Brain pericyte (primary cell): ENCODE data around the gene RPL23.

ENCODE experiments used
- DNase-seq: peaks from one replicate; pipeline ENCODE4 v3.0.0-alpha.2; 2012; ENCODE audit warnings: low read depth, low spot score

Gene RPL23

DNA sequence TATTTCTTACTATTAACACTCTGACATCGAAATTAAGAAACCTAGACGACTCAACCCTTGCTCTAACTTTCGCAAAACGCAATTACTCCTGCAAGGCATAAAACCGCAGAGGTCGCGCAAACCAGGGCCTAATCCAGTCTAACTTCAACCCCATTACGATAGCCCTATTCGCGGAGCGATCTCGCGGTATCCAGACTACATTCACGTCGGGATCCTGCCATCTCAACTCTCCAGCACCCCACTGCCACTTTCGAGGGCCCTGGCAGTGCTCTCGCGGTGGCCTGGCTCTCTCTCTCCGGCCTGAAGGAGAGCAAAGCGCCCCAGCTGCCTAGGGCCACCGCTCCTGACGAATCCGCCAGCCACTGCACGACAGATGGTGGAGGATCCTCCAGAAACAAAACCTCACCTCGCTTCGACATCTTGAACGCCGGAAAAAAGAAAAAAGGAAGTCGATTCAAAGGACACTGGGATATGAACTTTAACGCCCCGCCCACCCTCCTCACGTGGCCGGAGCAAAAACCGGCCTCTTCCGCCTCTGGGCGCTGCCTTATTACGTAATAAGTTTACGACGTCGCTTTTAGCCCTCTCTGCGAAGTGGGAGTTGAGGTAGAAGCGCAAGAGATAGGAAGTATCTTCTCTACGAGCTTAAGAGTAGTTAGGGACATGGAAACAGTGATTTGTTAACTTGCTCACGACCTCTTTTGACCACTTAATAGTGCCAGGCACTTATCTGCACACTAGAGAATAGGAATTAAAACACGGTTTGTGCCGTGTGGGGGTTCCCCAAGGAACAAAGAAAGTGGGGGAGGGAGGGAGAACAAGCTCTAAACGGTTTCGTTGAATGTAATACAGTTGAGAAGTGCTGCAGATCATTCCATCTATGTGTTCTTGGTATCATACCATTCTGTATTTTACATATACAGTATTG is at the start of gene RPL23:
RPL23 (minus strand) TSS at position 430 of the 928 bp plus-strand sequence; CDS start at position 419, 11 bp downstream.
- peak; percentile 91 for DNase-seq

DNA sequence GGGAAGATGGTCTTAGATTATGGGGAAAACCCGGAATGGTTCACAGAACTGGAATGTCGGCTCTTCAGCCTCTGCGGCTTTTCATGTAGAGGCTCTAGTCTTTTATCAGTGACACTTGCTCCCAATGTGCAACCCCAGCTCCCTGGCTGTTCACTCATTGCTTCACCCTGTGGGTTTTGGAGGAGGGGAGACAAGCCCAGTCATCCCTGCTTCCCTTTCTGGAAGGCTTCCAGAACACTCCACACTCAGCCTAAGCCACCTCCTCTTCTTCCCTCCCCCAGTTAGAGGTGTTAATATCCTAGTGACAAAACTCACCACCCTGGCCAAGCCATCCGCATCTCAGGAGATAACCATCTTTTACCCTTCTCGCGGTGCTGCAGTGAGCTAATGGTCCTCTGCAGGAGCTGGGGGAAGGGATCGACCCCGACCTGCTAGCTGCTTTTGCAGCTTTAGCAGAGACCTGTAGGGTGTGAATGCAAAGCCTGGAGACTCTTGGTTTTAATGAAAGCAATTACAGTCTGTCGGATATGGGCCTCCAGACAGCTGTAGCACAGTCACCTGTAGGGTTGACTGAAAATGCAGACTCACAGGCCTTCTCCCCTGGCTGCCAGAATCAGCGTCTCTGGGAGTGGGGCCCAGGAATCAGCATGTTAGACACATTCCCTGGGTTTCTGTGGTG is 47.6 kb upstream of the RPL23 start:
- DNase-seq = no peak

DNA sequence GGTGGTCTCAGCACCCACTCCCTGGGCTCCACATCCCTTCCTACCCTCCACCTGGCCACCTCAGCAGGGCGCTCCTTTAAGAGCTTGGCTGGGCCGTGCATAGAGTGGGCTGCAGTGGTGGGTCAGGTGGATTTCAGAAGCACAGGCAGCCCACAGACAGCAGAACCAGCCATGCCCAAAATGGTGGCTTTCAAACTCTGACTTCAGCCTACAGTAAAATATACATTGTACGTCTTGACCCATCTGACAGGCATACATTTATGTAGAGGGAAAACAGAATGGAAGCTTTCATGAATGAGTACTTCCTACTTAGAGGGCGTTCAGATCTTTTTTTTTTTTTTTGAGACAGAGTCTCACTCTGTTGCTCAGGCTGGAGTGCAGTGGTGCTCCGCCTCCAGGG is 45.9 kb upstream of the RPL23 start:
- DNase-seq = no peak

DNA sequence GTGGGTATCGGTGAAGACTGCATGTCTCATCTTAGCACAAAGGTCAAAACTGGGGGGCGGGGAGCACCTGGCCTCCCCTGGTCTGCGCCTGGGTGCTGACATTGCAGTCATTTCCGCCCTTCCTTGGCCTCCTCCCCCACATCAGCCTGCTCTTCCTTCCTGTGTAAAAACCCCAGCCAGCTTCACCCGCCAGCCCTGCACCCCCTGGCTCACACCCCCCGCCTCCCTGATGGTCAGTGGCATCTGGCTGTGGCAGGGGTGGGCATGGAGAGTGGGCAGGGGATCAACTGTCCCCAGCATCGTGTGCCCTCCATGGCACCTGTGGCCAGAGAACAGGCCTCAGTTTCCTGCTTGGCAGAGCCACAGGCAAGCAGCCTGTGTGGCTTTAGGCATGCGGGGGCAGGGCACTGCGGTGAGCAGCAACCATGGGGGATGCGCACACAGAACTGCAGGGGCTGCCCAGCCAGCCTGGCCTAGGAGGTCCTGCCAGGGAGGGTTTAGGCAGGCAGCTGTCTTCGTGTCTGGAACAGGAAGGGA is 45.4 kb upstream of the RPL23 start:
- DNase-seq = no peak

DNA sequence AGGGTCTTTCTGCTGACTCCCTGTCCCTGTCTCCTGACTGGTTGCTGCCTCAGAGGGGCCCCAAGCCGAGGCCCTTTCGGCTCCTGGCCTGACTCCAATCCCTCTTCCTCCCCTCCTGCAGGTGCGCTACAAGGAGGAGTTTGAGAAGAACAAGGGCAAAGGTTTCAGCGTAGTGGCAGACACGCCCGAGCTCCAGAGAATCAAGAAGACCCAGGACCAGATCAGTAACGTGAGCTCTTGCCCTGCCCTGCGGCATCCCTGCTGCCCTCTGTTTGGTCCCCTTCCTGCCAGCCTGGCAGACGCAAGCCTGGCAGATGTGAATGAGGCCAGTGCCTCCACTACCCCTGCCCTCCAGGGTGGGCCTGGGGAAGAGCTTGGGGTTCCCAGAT is 44.8 kb upstream of the RPL23 start:
- no peak for DNase-seq

DNA sequence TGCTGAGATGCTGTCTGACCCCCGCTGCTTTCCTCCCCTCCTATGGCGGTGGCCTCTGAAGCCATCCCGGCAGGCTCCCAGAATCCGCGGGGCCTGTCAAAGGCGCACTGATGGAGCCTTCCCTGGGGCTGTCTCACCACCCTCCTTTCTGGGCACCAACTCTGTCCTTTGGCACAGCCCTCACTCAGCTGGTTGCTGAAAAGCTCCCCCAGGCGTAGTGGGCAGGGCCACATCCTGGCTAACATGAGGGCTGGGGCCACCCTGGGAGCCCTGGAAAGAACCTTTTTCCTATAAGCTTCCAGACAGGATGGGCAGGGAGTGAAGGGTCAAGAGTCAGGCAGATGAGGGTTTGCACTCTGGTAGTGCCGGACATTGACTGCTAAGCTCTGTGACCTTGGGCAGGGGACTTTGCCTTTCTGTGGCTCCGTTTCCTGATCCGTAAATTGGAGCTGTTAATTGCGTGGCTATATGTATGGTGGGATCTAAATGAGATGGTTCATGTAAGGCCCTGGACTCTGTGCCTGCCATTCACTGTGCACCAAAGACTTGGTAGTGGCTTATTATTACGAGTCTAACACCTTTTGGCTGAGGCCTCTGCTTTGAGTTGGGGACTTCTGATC is 44.3 kb upstream of the RPL23 start:
- DNase-seq = no peak

DNA sequence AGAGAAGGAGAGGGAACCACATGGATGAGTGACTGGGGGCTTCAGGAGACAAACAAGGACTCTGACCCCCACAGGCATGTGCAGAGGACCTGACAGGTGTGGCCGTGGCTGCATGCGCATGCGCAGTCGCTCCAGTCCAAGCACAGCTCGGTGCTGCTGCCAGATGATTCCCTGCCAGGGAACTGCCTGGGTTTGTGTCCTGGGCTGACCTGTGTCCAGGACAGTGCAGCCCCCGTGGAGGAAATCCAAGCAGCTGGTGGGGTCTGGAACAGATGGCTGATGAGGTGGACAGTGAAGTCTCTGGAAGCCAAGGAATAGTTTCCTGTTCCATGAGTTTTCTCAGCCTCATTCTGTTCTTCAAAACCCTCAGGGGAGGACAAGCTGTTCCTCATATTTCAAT is 43.7 kb upstream of the RPL23 start:
- no peak for DNase-seq

DNA sequence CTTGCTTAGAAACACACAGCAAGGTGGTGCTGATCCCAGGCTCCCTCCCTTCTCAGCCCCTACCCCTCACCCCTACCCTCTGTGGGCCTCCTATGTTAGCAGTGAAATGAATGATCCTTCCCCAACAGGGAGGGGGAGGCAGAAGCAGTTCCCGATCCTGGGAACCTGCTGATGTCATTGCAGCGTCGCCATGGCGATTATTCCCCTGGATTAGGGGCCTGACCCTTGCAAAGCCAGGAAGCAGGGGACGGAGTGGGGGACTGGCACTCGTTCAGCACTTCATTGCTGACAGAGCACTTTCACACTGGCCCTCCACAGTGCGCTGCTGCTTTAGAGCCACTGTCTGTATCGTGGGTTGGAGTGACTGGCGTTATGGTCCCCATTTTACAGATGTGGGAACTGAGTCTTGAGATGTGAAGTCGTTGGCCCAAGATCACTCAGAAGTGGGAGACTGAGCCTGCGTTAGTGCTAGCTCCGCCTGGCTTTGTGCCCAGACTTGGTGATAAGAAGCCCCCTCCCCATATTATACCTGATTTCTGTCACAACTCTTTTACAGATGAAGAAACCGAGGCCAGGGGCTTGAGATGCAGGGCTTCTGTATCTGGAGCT is 42.9 kb upstream of the RPL23 start:
- no peak for DNase-seq

DNA sequence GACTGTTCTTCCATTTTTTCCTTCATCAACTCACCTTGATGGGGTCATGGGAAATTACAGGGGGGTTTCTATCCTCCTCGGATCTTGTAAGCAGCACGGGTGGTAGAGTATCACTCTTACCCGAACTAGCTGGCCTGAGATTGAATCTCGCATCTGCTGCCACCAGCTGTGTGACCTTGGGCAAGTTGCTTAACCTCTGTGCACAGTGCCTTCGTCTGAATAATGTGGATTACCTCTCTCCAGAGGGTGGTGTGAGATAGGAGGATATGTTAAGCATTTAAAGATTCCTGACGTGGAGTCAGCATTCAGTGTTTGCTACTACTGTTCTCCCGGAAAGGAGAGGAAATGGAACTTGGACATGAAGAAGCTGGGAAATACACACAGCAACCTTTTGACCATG is 40.8 kb upstream of the RPL23 start:
- no peak for DNase-seq

DNA sequence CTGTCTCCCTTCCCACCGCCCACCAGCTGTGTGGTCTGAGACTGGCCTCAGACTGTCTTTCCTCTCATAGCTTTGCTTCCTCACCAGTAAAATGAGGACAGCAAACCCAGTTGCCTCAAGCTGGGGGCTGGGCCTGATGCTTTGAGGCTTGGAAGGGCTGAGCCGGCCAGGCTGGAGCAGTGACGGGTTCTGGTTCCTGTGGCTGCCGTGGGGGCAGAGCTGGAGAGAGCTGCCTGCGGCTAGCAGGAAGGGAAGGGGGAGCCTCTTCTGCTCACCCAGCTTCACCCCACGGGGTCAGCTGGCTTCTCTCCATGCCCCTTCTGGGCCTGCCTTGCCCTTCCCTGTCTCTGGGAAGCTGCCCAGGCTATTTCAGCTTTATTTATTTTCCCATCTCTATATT is 40.1 kb upstream of the RPL23 start:
- no peak for DNase-seq

DNA sequence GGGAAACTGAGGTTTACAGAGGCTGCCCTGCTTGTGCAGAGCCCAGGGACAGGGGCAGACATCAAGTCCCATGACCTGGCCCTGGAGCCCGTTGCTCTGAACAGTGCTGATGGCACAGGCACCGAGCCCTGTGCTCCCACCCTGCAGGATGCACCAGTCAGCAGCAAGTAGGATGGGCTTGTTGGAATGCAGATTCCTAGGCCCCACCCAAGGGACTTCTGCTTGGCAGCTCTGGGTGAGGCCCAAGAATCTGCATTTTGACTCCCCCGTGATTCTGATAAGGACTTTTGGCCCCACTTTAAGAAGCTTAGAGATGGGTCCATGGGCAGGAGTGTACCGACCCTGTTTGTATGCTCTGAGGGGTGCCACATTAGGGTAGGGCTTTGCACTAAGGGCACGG is 39.6 kb upstream of the RPL23 start:
- DNase-seq = no peak

DNA sequence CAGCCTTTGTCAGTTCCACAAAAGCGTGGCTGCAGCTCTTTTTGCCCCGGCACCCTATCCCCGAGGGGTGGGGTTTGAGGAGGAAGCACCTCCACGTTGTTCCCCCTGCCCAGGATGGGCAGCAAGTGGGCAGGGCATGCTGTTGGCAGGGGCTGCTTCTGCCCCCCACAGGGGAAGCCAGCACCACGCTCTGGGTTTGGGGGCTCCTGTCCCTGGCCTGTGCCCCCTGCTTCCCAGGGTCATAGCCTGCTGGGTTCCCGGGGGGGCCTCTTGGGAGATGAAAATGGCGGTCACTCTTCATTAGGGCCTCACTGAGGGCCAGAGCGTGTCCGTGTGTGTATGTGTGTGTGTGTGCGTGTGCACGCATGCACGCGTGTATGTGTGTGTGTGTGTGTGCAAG is 39.1 kb upstream of the RPL23 start:
- DNase-seq = no peak

DNA sequence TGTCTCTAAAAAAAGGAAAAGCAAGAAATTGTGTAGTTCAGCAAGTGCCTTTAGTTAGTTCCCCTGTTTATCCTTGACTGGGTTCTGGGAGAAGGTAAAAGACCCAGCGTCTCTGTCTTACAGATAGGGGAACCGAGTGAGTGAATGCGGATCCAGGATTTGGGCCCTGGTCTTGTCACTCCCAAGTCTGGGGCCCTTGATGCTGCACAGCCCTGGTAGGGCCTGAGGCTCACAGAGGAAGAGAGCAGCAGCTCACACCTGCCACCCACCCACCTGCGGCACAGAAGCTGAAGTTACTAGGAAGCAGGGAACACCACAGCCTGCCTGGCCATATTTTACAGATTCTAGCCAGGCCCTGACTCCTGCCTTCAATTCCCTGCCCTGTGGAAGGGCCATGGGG is 38.6 kb upstream of the RPL23 start:
- DNase-seq = no peak

DNA sequence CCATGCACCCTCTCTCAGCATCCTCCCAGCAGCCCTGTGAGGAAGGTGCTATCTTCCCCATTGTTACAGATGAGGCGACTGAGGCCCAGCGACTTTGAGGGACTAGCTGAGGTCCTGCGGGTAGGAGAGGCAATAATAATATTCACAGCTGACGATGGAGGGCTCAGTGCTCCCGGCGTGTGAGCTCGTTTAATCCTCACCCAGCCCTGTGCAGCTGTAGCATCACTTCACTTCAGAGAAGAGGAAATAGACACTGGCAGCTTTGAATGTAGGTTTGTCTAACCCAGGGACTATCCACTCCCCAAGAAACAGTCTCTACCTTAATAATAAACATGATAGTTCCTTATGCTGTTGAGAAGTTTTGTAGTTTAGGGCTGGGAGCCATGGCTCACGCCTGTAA is 37.9 kb upstream of the RPL23 start:
- no peak for DNase-seq

DNA sequence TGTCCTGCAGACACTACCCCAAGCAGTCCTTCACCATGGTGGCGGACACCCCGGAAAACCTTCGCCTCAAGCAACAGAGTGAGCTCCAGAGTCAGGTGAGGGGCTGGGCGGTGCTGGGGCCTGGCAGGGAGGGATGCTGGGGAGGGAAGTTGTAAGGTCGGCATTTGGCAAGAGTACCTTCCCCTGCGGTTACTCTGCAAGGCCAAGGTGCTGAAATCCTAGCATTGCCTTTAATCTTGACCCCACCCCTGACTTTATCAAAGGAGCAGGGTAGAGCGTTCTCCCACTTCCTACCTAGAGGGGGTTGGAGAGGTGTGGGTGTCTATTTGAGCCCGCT is 36.9 kb upstream of the RPL23 start:
- DNase-seq = no peak

DNA sequence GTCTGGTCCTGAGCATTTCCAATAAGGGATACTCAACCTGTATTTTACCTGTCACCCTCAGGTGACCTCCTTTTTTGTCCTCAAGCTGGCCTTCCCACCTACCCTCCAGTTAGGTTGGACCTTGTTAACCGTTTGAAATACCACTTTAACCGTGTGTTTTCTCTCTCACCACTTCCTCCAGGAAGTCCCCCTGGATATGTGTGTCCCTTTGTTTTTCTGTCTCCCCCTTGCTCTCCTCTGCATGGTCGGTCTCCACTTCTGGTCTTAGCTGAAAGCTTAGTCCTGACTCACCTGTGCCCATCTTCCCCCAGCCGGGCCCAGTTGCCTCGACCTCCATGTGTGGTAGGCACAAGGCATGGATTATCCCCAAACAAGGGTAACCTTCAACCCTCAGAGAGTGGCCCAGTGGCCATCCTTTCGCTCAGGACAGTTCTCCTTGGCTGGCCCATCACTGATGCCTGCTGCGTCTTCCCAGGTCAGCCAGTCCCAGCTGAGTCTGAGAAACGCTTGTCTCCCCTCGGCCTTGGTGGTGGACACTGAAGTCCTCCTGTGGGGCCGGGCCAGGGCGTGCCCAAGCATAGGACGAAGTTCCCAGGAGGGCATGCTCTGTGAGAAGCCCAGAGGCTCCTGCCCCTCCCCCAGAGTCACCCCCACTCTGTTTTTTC is 36.4 kb upstream of the RPL23 start:
- DNase-seq = no peak

DNA sequence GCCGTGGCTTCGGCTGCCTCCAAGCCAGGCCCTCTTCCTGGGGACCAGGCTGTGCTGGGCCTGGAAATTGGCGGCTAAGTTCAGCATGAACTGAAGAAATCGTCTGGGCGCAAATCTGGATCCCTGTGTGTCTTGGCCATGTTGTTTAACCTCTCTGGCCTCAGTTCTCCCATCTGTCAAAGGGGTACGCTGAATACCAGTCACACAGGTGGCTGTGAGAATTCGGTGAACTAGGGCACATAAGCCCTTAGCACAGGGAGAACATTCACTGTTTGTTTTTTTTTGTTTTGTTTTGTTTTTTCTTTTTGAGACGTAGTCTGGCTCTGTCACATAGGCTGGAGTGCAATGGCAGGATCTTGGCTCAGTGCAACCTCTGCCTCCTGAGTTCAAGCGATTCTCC is 35.3 kb upstream of the RPL23 start:
- DNase-seq = no peak

DNA sequence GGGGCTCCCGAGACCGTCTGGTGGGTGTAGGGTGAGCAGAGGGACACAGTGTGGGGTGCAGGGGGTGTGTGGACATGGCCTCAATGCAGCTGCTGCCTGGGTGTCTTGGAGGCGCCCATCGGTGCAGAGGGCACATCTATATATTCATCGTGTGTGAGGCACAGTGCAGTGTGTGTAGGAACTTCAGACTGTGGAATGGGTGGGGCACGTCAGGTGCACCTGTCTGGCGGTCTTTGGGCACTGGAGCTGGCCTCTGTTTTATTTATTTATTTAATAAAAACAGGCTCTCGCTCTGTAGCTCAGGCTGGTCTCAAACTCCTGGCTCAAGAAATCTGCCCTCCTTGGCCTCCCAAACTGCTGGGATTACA is 33.1 kb upstream of the RPL23 start:
- no peak for DNase-seq

DNA sequence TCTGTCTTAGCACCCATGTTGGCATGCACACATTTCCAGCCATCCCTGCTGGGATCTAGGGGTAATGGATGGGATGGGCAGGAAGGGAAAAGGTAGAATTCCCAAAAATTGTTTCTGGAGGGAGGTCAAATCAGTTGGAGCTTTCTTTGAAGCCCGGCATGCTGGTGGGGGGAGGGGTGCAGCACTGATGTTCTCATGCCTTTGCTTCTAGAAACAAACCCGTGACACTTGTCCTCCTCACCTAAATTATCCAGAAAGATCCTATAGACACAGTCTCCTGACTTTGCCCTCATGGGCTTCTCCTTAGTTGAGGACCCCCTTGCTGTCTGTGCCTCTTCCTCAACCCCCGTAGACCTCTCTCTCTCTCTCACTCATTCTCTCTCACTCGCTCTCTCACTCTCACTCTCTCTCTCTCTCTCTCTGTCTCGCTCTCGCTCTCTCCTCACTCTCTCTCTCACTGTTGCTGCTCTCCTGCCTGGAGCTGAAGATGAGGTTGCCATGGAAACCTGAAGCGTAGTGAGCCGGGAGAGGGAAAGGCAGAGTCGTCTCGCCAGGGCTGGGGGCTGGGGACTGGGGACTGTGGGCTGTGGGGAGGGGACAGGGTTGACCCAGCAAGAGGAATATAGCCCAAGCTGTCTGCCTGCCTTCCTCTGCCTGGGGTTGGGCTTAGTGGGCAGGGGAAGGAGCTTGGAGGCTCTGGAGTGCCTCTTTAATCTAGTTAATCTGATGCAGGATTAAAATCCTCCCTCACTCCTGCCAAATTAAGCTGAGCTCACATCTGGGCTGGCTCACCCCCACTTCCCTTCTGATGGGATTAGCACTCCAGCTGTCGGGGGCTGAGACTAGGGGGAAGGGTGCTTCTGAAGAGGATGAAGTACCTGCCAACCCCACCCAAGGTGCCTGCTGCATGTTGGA is 32.5 kb upstream of the RPL23 start:
- no peak for DNase-seq

DNA sequence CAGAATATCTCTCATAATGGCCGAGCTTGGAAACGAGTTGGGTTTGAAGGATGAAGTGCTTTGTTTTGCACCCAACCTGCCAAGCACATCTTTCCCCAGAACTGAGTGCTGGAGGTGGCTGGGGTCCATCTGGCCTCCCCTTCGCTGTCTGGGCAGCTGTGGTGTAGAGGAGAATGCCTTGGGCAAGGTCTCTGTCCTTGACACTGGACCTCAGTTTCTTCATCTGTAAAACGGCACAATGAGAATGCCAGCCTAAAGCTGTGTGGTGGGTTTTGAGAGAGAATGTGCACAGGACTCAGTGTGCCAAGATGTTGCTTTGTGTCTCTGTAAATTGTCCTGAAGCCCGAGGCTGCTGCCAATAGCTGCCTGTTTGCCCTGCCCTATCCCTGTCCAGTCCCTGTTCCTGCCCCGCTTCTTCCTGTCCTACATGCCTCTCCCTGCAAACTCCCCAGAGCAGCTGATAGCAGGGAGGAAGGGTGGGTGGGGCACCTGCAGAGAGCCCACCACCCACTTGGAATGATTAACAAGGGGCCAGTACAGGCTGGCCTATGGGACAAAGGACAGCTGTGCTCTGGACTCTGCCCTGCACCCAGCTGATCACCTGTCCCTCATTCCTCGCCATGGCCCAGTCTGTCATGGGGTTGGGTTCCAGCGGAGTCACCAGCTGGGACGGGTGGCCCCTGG is 31.7 kb upstream of the RPL23 start:
- DNase-seq = no peak
